GM13977 (cell line): Measurements from ENCODE around the gene CRYL1.

Source experiments
- DNase-seq: peaks from one replicate; pipeline ENCODE4 v3.0.0; 2012; ENCODE audit warnings: low spot score
- in situ Hi-C: fragments of 300-500 bp; cut with MboI; formaldehyde crosslinking; loops from one replicate; pipeline ENCODE4 v1.12.0; 2022; ENCODE audit warnings: low sequenced_read_pairs, low pct_unique_long_range_greater_than_20kb, mixed read lengths, inconsistent platforms; ENCODE audit not compliant: unreplicated experiment
- TF ChIP-seq, protein P1 (sequence below): IDR thresholded peaks from 2 replicates; pipeline ENCODE4 v1.5.1; 2012; ENCODE audit warnings: mild to moderate bottlenecking, control low read depth; ENCODE audit not compliant: insufficient read depth; ENCODE audit errors: extremely low read depth, missing control alignments

CRYL1 gene

DNA sequence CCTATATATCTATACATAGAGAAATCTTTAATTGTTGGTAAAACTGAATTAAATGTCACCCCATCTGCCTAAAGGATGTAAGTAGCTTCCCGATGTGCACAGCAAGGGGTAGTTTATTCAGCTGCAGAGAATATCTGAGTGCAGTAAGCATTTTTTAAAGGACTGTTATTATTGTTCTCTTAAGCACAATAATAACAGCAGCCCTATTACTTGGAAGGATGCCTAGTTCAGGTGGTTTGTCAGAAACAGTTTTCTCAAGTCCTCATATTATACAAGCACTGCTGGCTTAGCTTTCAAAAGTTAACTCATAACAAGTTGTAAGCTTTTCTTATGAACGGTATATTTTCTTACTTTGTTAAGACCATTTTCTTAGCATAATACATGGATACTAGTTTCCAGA, 142.6 kb downstream of the CRYL1 start:
- no peak for DNase-seq
- in situ Hi-C loops: no loop called here
- TF ChIP-seq, protein P1, sequence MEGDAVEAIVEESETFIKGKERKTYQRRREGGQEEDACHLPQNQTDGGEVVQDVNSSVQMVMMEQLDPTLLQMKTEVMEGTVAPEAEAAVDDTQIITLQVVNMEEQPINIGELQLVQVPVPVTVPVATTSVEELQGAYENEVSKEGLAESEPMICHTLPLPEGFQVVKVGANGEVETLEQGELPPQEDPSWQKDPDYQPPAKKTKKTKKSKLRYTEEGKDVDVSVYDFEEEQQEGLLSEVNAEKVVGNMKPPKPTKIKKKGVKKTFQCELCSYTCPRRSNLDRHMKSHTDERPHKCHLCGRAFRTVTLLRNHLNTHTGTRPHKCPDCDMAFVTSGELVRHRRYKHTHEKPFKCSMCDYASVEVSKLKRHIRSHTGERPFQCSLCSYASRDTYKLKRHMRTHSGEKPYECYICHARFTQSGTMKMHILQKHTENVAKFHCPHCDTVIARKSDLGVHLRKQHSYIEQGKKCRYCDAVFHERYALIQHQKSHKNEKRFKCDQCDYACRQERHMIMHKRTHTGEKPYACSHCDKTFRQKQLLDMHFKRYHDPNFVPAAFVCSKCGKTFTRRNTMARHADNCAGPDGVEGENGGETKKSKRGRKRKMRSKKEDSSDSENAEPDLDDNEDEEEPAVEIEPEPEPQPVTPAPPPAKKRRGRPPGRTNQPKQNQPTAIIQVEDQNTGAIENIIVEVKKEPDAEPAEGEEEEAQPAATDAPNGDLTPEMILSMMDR: no peak

DNA sequence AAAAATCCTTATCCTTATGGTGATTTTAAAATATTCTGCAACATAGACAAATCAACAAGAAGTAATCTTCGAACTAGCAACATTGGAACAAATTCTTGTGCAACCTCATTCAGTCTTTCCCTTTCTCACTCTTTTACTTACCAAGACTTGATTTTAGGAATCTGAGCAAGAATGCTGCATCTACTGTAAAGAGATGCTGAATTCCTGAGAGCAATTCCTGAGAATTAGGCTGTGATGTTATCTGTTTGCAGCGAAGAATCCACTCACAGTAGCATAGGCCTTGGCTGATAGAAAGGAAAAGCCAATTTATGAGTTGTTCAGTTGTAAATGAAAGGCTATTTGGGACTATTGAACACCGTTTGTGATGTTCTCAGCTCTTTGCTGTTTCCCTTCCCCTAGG, 144.3 kb downstream of the CRYL1 start:
- no peak for DNase-seq
- TF ChIP-seq, protein P1: no peak
- in situ Hi-C loops: no loop called here

DNA sequence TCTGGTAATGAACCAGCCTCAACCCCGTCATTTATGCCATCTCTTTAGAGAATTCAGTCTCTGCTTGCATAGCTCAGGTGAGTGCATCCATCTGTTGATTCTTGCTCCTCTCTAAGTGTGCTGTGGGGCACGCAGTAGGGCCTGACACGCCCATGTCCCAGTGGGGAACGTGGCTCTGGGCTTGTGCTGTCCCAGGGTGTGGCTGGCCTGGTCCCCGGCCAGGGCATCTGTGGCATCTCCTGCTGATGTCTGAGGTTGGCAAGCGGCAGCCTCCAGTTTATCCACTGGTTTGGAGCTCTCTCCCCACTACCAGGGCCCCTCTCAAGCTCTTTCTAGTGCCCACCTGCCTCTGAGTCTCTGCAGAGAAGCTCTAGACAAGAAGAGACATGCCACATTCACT, 146.9 kb downstream of the CRYL1 start:
- no peak for DNase-seq
- in situ Hi-C loops: no loop called here
- TF ChIP-seq, protein P1: no peak

DNA sequence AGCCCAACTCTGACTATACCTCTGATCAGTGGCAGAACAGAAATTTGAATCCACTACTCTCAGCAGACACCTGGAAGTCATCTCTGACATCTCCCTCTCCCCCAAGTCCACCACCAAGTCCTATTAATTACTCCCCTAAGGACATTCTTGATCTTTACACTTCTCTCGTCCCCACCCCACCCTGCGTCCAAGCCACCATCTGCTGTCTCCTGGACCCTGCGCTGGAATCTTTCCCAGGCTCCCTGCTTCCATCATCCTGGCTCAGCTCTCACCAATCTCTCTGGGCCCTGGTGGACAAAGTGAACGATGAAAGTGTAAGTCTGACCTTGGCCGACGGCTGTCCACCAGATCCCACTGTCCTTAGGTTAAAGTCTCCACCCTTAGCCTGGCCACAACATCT, 147.9 kb downstream of the CRYL1 start:
- TF ChIP-seq, protein P1: no peak
- in situ Hi-C loops: no loop called here
- no peak for DNase-seq

DNA sequence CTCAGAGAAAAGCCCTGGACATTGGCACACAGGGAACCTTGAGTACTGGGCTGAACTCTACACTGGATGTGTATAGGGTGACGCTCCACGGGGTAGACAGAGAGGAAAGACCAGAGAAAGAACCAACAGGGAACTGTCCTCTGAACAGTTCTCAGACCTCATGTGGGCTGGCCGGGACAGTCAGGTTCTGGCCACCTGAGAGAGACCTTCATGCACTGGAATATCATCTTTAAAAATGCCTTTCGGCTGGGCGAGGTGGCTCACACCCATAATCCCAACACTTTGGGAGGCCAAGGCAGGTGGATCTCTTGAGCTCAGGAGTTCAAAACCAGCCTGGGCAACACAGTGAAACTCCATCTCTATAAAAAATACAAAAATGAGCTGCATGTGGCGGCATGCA, 149.8 kb downstream of the CRYL1 start:
- in situ Hi-C loops: no loop called here
- DNase-seq: no peak
- TF ChIP-seq, protein P1: no peak

DNA sequence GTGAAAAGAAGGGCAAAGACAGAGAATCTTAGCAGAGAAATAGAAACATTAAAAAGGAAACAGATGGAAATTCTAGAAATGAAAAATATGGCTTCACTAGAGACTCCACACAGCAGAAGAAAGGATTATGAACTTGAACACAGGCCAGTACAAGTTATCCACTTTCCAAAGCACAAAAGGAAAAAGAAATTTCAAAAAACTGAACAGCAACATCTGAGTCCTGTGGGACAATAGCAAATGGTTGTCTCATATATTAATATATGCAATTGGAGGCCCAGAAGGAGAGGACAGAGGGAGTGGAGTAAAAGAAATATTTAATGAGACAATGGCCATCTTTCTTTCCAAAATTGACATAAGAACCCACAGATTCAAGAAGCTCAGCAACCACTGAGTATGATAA, 151.8 kb downstream of the CRYL1 start:
- DNase-seq: no peak
- TF ChIP-seq, protein P1: no peak
- in situ Hi-C loops: no loop called here

DNA sequence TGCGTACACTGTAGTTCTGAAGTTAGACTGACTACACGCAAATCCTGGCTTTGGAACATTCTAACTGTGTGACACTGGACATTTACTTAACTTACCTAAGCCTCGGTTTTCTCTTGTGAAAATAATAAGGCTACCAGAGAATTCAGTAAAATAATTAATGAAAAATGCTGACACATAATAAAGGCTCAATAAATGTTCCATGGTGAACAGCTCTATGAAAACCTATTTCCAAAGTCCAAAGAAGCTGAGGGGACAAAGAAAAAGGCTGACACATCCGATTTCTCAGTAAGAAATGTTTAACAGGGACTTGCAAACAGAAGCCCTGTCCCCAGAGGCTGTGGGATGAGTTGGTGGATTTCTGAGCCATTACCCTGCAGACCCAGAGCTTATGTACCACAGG, 153.8 kb downstream of the CRYL1 start:
- TF ChIP-seq, protein P1: no peak
- in situ Hi-C loops: no loop called here
- no peak for DNase-seq
